ENCODE data around the gene ARMC6.
"Not testable (repeated sequence)": the region's sequence is repeated elsewhere in the genome, so short reads cannot be mapped to it uniquely, and the experiment has no call there.

Gene ARMC6

DNA sequence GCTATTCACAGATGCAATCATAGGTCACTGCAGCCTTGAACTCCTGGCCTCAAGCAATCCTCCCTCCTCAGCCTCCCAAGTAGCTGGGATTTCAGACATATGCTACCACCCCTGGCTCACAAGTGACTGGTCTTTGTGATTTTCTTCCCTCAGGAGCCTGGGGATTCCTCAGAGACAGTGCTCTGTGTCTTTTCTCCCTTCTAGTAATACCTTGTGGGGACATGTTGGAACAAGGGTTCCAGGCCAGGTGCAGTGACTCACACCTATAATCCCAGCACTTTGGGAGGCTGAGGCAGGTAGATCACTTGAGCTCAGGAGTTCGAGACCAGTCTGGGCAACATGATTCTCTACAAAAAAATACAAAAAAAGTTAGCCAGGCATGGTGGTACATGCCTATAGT is 10.0 kb upstream of the ARMC6 start:
- not testable (repeated sequence) for DNase-seq

DNA sequence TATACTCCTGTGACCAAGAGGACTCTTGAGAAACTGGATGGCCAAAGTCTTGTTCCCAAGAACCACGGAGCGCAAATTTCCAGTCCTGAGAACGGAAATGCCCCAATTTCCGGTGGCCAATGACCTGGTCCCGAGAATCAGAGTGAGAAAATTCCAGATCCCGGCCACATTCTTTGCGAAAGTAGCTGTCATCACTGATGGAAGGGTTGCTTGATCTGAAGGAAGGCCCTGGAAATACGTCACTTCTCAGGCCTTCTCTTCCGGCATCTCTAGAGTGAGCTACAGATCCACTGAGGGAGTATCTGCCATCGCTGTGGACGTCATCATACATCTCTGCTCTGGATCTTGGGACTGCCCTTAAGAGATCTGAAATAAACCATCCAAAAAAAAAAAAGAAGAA is 7.5 kb upstream of the ARMC6 start:
- DNase-seq, result no peak

DNA sequence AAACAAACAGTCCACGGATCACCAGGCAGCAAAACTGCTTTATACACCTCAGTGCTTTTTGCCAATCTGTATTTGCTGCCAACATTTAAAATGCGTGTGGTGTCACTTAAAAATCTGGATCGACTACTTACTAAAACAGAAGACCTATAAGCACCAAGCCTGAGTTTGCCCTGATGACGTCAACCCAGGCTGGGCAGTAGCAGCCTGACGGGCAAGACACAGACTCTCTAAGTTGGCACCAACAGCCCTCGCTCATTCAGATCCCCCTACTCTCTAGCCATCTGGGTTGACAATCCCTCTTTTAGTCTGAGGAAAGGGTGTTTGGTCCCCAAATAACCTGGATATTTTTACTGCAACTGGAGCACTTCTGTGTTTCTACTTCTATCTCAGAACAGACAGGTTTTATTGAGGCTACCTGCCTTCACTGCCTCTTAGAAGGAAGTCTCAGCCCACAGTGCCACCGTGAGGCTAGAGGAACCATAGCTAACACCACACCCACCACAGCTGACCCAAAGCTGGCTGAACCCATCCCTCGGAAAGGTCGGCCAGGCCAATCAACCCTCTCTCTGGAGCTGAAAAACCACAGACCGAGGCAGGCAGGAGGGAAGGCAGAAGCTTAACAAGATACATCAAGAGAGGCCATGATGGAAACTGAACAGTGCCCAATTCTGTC is 7.0 kb upstream of the ARMC6 start:
- no peak for DNase-seq

DNA sequence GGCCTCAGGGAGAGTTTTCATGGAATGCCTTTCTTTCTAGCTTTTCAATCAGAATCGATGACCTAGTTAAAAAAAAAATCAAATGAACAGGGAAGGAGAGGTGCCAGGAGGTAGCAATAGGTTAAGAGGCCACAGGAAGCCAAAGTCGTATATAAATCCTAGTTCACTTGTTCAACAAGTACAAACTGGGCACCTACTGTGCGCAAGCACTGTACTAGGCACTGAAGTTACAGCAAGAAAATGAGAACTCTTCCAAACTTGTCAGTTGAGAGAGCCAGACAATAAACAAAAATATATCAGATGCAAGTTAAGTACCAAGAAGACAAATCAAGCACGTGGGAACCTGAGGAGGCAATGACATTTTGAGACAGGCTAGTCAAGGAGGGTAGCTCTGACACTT is 6.2 kb upstream of the ARMC6 start:
- DNase-seq, result no peak

DNA sequence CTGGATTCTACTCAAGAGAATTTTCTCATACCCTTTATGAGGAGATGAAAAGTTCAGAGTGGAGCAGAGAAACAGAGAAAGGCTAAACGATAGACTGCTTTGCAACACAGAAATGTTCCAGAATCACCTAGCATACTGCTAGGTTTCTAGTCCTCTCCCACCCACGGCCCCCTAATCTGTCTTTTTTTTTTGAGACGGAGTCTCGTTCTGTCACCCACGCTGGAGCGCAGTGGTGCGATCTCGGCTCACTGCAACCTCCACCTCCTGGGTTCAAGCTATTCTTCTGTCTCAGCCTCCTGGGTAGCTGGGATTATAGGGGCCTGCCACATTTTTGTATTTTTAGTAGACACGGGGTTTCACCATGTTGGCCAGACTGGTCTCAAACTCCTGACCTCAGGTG is 4.9 kb upstream of the ARMC6 start:
- no peak for DNase-seq

DNA sequence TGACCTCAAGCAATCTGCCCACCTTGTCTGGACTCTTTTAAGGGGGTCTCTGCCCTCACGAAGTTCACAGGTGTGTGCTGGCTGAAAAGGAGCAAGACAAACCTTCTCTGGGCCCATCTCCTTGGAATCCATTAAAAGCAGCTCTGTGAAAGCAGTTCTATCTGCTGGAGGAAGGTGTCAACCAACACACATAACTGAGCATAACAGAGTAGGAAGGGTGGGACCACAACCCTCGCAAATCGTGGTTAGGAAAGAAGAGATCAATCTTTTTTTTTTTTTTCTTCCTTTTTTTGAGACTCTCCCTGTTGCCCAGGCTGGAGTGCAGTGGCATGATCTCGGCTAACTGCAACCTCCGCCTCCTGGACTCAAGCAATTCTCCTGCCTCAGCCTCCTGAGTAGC is 1.5 kb upstream of the ARMC6 start:
- no peak for DNase-seq

DNA sequence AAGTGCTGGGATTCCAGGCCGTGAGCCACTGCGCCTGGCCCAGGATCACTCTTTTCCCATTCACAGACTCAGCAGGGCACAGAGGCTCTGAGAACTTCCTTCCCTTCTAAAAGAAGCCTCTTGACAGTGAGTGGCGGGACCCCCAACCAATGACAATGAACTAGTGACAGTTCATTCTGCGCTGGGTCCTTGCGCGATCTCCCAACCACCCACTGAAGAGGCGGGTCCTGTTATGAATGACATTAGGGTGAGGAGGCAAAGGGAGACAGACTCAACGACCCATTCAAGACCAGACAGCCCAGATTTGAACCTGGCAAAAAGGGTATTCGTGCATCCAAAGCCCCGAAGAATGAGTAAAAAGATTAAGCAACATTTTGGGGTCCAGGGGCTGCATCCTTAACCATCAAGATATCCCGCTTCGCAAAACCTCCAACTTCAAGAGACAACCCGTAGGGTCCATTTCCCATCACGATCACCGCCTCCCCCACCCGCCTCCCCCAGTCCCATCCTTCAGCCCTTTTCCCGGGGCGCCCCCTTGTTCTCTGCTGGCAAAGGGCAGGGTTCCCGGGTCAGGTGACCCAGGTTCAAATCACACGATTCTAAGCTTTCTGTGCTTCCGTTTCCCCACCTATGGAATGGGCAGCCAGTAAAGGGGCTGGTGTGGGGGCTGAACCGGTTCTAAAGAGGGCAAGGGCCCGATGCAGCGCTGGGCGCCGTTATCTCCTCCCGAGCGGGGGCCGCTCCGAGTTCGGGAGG is 805 bp upstream of the ARMC6 start:
- DNase-seq, result peak; percentile 89 to 90

DNA sequence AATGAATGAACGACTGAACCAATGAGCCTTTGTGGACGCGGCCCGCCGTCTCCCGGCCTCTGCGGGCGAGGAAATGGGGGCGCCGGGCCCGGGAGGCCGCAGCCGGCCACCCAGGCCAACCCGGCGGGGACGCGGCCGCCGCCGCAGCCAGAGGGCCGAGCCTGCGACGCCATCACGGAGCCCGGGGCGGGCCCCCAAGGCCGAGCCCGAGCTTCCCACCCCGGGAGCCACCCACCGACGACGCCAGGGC is 302 bp upstream of the ARMC6 start:
- DNase-seq, result no peak

DNA sequence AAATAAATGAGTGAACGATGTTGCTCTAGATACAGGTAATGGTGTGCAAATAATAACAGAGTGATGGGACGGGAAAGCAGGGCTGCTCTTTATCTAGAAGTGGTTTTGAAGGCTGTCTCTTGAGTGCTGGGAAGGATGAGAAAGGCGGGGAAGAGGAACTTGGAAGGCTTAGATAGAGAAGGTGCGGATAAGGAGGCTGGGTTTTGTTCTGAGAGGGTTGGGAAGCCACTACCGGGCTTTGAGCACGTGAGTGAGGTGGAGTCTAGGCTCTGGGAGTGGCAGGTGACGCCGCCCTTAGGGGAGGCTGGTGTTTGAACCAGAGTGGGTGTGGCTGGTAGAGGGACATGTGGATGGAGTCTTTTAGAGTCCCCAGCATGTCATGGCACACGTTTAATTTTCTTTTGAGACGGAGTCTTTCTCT is 811 bp downstream of the ARMC6 start:
- DNase-seq, result peak; percentile 77 to 81

DNA sequence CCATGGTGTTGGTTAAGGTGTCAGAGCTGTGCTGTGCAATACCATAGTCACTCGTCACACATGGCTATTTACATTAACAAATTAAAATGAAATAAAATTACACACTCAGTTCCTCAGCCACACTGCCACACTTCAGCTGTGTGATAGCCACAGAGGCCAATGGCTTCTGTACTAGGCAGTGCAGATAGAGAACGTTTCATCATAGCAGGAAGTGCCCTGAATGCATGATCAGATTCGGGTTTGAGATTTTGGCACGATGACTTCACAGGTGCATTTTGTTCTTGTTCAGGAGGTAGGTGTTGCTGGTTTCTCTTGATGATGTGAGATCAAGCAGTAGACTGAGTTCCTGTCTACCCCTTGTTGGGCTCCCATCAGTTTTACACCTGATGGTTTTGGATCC is 6.5 kb downstream of the ARMC6 start:
- DNase-seq, result no peak

DNA sequence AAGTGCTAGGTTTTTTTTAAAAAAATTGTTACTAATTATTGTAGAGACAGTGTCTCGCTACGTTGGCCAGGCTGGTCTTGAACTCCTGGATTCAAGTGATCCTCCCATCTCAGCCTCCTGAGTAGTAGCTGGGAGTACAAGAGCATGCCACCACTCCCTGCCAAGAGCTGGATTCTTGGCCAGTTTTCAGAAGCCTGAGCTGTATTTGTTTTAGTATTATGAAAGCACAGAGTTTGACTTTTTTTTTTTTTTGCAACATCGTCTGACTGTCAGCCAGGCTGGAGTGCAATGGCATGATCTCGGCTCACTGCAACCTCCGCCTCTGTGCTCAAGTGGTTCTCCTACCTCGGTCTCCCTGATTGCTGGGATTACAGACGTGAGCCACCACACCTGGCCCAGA is 7.0 kb downstream of the ARMC6 start:
- no peak for DNase-seq

DNA sequence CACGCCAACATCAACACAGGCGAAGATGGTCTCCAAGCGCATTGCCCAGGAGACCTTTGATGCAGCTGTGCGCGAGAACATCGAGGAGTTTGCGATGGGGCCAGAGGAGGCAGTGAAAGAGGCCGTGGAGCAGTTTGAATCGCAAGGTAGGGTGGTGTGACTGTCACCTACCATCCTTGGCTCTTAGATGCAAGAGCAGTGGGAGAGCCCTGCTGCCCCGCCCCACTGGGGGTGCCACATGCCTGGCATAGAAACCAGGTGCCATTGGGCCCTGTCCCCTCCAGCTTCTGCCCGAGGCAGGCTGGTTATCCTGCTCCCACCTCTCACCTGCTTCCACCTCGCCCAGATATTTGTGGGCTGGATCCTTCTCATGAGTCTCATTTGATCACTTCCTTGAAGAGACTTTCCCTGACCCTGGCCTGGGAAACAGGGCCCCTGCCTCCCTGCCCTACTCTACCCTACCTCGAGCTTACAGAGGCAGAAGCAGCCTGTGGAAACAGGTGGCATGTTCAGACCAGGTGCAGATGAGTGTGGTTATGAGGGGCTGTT is 9.4 kb downstream of the ARMC6 start:
- DNase-seq, result no peak

DNA sequence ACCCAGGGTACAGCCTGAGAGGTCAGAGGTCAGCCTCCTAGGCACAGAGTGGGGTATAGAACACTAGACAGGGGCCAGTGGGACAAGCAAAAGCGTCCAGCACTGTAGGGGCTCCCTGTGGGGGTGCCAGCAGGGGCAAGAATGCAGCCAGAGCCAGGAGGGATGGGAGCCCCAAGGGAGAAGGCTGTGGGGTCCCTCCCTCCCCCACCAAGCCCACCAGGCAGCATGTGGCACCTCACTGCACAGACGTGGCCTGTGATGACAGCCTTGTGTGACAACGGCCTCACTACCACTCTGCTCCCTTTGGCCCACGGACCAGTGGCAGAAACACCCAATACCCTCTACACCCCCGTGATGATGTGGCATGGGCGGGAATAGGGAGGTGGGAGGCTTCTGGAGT is 10.1 kb downstream of the ARMC6 start:
- DNase-seq, result no peak

DNA sequence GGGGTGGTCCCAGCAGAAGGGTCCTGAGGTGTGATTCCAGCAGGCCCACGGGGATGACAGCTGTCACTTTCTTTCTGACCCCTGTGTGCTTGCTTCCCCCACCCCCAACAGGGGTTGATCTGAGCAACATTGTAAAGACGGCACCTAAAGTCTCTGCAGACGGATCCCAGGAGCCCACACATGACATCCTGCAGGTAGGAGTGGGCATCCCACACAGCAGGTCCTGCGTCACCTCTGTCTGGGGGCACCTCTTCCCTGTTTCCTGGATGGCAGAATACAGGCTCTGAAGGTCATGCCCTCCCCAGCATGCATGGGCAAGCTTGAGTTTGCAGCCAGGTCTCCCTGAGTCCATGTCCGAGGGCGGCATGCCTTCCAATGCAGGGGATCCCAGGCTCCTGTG is 10.5 kb downstream of the ARMC6 start:
- no peak for DNase-seq

DNA sequence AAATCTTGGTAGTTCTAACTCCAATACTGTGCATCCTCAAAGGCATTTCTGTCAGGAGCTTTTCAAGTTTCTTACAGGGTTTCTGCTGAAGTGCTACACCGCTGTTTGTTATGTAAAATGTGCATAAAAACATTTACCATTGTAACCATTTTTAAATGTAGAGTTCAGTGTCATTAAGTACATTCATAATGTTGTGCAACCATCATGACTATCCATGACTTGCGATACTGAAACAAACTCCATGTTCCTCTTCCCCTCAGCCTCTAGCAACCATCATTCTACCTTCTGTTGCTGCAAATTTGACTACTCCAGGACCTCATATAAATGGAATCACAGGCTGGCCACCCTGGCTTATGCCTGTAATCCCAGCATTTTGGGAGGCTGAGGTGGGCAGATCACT is 16.0 kb downstream of the ARMC6 start:
- DNase-seq, result peak; percentile 52 to 58

DNA sequence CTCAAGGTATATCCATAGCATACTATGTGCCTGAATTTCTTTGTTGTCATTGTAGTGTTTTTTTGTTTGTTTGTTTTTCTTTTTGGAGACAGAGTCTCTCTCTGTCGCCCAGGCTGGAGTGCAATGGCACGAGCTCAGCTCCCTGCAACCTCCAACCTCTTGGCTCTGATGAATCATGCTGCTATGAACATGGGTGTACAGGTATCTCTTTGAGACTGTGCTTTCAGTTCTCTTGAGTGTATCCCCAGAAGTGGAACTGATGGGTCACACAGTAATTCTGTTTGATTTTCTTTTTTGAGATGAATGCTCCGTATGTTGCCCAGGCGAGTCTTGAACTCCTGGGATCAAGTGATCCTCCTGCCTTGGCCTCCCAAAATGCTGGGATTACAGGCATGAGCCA is 16.7 kb downstream of the ARMC6 start:
- no peak for DNase-seq

DNA sequence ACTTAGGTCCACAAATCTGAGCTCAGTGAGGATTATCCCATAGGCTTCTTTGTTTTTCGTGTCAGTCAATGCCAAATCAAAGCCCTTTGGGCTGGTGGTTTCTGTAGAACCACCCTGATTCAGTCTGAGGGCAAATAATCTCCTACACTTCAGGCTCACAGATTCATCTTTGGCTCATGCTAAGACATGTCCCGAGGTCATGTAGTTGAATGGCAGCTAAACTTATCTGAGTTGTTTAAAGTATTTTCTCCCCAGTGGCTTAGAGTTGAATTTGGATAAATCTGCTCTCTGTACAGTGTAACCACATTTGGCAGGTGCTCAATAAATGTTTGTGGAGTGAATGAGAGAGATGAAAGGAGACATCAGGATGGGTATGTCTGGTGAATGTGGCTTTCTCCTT is 17.3 kb downstream of the ARMC6 start:
- no peak for DNase-seq

DNA sequence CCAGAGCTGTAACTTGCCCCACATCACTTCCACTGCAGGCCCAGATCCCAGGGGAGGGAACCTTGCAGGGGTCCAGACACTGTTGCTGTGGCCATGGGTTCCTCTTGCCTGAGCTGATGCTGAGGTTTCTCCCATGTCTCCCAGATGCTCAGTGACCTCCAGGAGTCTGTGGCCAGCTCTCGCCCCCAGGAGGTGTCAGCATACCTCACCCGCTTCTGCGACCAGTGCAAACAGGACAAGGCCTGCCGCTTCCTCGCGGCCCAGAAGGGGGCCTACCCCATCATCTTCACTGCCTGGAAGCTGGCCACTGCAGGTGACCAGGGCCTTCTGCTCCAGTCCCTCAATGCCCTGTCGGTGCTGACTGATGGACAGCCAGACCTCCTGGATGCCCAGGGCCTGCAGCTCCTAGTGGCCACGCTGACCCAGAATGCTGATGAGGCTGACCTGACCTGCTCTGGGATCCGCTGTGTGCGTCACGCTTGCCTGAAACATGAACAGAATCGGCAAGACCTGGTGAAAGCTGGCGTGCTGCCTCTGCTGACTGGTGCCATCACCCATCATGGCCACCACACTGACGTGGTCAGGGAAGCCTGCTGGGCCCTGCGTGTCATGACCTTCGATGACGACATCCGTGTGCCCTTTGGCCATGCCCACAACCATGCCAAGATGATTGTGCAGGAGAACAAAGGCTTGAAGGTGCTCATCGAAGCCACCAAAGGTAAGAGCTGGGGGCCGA is 18.2 kb downstream of the ARMC6 start:
- DNase-seq, result no peak

DNA sequence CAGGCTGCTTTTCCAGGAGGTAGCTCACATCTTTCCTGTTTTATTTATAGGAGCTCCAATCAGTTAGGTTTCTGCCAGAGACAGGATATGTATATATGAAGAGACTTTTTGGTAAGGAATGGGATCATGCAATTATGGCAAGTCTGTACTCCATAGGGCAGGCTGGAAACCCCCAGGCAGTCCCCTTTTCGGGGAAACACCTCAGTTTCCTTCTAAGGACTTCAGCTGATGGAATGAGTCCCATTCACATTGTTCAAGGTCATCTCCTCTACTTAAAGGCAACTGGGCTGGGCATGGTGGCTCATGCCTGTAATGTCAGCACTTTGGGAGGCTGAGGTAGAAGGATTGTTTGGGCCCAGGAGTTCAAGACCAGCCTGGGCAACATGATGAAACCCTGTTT is 19.5 kb downstream of the ARMC6 start:
- no peak for DNase-seq

DNA sequence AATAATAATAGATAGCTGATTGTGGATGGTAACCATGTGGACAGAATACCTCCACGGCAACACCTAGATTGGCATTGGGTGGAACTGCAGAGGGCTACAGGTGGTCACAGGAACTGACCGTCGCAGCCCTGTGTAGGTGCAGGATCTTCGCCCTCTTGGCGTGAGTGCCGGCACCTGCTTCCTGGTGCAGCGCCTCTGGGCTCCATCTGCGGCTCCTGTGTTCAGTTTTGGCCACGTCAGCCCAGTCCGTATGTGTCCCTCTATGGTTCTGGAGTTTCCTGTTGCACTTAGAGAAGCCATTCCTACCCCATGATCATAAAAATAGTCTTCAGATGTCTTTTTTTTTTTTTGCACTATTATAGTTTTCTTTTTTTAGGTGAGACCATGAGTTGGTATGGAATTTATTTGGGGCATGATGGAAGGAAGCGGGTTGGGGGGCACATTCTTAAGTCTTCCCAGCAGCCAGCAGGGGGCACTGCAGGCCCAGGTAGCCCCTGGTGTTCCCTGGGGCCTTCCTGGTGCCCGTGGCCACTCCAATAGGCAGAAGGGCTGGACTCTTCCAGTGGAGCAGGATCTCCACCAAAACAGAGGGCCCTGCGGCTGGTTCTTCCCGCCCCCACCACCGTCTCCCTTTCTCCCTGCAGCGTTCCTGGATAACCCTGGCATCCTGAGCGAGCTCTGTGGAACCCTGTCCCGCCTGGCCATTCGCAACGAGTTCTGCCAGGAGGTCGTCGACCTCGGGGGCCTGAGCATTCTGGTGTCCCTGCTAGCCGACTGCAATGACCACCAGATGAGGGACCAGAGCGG is 20.3 kb downstream of the ARMC6 start:
- no peak for DNase-seq

DNA sequence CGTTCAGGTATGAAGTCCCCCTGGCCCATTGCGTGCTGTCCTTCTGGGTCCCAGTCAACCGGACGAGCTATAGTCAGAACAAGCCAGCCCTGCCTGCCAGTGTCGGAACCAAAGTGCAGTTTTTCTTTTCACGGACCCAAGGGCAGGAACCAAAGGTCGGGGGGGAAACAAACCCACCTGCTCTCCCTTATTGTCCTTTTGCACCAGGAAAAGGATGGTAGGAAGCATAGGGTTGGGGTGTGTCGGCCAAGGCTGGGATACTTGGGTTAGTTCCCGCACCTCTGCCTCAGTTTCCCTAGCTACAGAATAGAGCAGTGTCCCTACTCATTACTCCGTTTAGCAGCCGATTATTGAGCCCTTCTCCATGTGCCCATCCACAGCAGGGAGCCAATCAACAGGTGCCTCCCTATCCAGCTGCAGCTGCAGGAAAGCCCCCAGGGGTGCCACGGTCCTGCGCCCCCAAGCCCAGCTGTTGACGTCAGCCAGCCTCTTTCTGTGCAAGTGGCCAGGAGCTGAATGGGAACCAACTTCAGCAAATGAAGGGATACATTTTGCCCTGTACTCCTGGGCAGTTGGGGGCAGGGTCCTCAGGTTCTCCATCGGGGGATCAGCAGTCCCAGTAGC is 21.0 kb downstream of the ARMC6 start:
- DNase-seq, result no peak

DNA sequence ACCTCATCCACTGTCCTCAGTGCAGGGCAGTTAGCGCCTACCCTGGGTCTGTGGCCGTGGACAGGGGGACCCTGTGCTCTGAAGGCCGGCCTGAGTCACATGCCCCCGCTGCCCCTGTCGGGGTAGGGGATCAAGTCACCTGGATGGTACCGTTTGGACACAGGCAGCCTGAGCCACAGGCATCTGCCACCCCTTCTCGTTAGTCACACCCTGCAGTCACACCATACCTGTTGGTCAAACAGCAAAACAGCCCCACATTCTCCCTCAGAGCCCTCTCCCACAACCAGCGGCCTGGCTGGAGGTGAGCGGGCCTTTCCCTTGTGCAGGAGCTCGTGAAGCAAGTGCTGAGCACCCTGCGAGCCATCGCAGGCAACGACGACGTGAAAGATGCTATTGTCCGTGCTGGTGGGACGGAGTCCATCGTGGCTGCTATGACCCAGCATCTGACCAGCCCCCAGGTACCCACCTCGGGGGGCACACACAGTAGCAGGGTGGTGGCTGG is 21.6 kb downstream of the ARMC6 start:
- DNase-seq, result no peak

DNA sequence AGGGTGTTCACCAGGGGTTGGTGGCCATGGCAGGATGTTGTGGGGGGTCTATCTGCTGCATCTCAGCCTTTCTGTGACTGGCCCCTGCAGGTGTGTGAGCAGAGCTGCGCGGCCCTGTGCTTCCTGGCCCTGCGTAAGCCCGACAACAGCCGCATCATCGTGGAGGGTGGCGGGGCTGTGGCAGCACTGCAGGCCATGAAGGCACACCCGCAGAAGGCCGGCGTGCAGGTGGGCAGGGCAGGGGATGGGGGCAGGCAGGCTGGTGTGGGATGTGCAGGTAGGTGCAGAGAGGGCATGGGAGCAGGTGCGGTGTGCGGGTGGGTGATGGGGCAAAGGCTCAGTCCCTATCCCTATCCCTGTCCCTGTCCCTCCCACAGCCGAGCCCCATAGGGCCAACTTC is 22.3 kb downstream of the ARMC6 start:
- DNase-seq, result no peak
